Keratinocyte (primary cell): ENCODE data around the gene ASCL2.

Experiments
- EZH2 ChIP-seq: IDR thresholded peaks from one replicate; pipeline ENCODE4 v1.6.1; 2012; ENCODE audit warnings: inconsistent platforms, mild to moderate bottlenecking, low read length, moderate library complexity
- TF ChIP-seq, protein P1 (sequence below), 3 experiments: IDR thresholded peaks in 1 of 3; conservative IDR thresholded peaks in 1 of 3; optimal IDR thresholded peaks in 1 of 3; 2 replicates in 2 of 3; 3 replicates in 1 of 3; pipeline versions ENCODE3 to v1.5.1; 2011; ENCODE audit warnings: low read length in 3 of 3, mild to moderate bottlenecking in 3 of 3, moderate library complexity in 2 of 3, control low read depth in 1 of 3, inconsistent platforms in 1 of 3; ENCODE audit not compliant: insufficient read depth in 2 of 3; ENCODE audit errors: extremely low read depth in 1 of 3

DNA sequence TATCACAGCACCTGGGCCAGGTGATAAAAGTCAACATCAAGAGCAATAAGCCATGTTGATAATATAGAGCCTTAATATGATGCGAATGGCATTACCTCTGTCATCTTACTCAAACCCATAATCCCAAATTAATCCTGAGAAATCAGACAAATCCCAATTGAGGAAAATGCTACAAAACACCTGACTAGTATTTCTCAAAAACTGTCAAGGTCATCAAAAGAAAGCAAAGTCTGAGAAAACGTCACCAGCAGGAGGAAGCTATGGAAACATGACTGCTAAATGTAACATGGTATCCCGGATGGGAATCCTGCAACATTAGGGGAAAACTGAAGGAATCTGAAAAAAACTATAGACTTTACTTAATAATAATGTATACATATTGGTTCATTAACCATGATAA is 29.6 kb downstream of the ASCL2 start:
- TF ChIP-seq, protein P1, sequence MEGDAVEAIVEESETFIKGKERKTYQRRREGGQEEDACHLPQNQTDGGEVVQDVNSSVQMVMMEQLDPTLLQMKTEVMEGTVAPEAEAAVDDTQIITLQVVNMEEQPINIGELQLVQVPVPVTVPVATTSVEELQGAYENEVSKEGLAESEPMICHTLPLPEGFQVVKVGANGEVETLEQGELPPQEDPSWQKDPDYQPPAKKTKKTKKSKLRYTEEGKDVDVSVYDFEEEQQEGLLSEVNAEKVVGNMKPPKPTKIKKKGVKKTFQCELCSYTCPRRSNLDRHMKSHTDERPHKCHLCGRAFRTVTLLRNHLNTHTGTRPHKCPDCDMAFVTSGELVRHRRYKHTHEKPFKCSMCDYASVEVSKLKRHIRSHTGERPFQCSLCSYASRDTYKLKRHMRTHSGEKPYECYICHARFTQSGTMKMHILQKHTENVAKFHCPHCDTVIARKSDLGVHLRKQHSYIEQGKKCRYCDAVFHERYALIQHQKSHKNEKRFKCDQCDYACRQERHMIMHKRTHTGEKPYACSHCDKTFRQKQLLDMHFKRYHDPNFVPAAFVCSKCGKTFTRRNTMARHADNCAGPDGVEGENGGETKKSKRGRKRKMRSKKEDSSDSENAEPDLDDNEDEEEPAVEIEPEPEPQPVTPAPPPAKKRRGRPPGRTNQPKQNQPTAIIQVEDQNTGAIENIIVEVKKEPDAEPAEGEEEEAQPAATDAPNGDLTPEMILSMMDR (optimal IDR thresholded peaks at IDR 0.05 in 1 of 3, IDR thresholded peaks at IDR 0.05 in 1 of 3, conservative IDR thresholded peaks at IDR 0.05 in 1 of 3; ENCODE audit: extremely low read depth in 1 of 3, insufficient read depth in 2 of 3, low read length in 3 of 3), result no peak
- no peak for TF ChIP-seq EZH2
